ENCODE measurements around the gene ISM1.
A peak's percentile ranks its signal among the peaks of the same experiment; 100 is the strongest.

The ISM1 gene

DNA sequence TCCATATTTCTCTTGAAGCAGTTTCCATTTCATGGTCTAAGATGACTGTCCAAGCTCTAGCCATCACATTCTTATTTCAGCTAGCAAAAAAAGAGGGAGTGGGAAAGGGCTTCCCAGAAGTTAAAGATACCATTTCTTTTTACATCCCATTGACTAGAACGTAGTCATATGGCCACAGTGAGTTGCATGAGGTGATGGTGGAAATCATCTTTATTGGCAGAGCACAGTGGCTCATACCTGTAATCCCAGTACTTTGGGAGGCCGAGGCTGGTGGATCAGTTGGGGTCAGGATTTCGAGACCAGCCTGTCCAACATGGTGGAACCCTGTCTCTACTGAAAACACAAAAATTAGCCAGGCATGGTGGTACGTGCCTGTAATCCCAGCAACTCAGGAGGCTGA is 99.6 kb downstream of the ISM1 start:
- DNase-seq = no peak

DNA sequence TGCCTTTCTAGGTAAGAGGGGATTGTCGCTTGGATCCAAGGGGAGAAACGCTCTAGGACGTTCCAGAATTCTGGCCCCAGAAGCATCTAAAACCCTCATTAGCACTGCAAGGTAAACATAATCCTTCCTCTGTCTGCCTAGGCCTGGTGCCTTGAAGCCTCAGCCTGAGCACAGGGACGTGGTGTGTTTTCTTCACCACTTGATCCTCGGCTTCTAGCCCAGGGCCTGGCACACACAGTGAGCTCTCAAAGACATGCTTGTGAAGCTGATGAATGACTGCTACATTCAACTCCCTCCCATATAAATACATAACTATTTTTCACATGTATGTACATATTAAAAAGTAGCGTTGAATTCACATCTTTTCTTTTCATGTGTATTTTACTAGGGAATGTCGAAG is 100.3 kb downstream of the ISM1 start:
- no peak for DNase-seq

DNA sequence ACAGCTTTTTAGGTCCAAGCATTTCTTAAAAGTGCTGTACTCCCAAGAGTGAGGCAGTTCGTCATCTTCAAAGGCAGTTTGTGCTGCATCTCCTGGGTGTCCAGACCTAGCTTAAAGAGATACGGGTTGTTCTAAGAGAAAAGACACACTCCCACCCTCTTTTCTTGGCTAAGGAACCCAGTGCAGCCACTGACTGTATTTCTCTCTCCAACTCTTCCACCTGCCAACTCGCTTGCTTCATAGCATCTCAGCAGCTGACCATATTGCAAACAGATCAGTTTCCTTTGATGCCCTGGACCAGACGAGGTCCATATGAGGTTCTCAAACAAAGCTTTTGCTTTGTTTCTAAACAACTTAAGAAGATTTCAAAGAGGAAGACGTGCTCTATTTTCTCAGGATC is 101.1 kb downstream of the ISM1 start:
- DNase-seq = no peak

DNA sequence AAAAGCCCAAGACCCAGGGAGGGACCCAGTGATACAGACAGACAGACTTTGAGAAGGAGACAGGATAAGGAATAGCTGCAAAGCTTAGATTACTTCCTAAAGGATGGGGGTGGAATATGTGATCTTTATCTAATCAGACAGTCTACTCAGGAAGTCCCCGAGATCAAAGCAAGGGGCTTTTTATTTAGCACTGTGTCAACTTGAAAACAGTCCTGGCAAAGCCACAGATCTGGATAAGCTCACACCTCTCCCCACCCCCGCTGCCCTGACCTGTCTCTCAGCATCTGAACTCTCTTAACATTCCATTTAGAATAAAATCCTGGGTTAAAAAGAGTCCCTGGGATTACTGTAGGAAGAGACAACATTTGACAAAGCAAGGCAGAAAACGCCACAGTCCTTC is 101.5 kb downstream of the ISM1 start:
- no peak for DNase-seq

DNA sequence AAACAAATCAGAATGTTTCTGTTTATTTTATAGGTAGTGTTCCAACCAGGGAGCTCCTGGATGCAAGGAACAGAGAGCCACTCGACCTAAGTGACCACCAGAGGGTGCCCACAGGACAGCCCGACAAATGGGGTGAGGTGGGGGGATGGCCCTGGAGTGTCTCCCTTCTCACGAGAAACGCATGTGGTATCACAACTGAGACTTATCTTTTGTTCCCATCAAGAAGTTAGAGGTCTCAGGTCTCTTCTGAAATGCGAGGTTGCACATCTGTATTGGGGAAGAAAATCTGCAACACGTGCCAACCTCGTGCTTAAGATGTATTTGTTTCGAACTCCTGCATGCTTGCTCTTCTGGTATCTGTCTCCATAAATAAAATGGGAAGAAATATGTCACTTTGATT is 104.0 kb downstream of the ISM1 start:
- no peak for DNase-seq

DNA sequence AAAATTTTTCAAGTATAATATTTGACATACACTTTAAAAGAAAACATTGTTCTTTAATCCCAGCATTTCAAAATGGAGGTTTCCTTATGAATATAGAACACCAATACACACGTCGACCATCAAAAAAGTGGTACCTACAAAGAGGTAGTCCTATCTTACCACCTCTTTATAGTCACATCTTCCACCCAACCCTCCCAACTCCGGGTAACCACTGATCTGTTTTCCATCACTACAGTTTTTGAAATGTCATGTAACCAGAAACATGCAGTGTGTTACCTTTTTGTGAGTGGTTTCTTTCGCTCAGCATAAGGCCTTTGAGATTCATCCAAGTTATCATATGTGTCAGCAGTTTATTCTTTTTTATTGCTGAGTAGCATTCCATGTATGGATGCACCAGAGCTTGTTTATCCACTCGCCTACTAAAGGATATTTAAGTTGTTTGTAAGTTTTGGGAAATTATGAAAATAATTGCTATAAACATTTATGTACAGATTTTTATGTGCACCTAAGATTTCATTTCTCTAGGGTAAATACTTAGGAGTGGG is 104.8 kb downstream of the ISM1 start:
- DNase-seq = no peak

DNA sequence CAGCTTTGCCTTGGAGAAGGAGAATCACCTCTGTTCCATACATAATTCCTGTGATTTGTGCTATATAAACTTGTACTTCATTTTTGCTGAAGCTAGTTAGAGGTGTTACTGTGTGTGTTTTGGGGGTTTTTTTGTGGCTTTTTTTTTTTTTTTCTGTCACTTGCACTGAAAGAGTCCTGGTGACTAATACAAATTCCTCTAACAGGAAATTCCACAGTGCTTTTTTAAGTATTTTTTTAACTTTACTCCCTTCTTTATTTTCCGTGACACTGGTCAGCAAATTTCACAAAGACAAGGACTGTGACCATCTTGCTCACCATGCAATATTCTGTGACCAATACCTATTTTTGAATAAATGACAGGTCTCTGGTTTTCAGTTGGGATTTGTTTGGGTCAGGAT is 110.5 kb downstream of the ISM1 start:
- no peak for DNase-seq

DNA sequence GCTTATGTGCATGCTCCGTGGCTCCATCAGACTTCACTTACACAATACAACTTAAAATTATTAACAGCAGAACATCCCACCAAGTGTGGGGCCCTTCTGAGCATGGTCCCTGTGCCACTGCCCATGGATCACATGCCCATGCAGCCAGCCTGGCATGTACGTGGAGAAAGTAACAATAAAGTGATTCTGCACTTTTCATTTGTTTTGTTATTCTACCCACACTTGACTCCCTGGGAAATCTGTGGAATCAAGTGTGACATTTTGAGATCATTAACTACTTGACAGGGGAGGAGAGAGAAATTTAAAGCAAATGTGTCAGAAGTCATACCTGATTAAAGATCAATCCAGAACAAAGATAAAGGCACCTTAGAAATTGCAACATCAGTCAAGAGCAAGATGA is 112.0 kb downstream of the ISM1 start:
- no peak for DNase-seq

DNA sequence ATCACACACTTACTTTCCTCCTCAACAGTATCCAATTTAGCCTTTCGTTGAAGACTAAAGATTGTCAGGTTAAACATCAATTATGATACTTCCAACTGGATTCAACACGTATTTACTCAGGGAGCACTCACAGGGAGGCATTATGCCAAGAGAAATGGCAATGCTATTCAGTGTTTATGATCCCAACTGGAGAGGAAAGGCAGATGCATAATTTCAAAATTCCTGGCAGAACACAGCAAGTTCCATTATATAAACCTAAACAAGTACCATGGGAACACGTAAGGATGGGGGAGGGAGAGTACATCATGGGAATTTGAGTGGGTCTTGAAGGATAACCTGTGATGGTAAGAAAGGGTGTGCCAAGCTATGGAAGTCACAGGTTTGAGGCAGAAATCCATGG is 112.7 kb downstream of the ISM1 start:
- no peak for DNase-seq

DNA sequence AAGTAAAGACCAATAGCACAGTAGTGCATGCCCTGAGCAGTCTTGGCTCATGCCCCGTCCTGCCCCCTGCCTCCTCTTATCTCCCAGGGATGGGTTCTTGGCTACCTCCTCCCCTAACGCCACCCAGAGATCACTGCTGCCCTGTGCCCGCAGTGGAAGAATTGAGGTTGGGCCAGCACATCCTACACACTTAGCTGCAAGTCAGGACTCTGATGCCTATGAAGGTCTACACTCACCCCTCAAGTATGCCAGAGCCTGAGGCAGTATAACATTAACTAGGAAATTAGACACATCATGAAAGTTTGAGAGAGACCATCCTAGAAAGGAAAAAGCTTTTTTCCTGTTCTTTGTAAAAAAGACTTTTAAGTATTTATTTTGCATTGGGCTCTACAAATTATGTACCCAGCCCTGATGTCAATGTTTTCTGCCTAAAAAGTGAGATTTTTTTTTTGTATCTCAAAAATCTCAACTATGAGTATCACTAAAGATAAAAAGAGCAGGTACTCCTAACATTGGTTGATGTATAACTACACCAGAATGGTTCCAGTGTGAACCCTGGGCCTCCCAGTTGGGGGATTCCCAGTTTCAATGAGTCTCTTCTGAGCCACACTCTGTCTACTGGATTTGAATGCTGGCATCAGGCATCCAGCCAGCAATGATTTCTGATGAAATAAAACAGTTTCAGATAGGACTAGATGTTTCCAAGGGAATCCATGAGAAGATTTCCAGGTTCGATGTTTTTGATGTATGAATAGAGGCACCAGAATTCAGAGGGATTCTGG is 115.4 kb downstream of the ISM1 start:
- DNase-seq = no peak

DNA sequence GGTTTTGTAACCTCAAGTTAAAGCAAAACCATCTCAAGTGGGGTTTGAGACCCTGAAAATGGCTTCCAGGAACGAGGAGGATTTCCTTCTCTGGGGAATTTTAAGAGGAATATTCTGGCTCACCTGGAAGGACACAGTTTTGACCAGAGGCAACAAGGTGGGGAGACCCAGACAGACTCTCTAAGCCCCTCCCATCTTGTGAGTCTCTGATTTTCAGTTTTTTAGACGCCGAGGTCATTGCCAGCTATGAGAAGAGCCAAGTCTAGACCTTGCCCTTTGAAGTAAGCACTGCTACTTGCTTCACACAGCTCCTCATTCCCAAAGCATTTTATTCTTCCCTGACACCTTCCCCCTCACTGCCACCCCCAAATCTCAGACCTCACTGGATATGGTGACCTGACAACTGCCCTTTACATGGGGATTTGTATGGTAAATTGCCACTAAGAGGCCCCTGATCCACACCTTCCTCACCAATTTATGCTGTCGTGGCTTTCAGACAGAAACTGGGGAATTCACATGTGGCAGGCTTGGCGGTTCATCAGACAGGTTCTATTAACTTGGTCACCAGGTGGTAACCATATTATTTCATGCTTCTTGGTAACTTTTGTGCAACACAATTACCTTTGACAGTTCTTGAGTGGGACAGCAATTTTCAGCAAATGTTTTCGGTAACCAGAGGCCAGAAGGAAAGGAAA is 116.2 kb downstream of the ISM1 start:
- DNase-seq = no peak

DNA sequence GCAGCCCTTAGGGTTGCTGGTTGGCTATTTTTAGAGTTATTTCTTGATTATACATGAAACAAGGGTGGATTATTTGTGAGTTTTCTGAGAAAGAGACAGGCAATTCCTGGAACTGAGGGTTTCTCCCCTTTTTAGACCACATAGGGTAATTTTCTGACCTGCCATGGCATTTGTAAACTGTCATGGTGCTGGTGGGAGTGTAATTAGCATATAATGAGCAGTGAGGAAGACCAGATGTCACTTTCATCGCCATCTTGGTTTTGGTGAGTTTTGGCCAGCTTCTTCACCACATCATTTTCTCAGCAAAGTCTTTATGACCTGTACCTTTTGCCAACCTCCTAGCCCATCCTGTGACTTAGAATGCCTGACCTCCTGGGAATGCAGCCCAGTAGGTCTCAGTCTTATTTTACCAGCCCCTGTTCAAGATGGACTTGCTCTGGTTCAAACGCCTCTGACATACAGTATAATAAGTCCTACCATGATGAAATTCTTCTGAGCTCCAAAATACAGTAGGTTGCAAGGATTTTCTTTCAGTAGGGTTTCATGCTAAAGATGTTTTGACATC is 117.1 kb downstream of the ISM1 start:
- no peak for DNase-seq

DNA sequence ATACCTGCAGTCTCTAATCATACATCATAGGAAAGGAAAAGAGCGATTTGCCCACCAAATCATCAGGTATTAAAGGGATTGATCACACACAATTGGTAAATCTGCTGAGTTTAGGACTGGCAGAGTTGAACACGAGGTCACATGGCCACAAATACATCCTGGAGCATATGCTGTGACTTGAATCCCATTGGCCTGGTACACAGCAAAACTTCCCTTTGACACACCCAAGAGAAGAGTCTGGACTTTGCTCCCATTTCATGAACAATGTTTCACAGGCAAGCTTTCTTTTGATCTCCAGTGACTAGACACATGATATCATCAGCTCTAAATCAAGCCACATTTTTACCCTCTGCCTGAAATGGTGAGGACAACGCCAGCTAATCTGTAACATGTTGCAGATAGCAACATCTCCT is 117.9 kb downstream of the ISM1 start:
- DNase-seq = no peak

DNA sequence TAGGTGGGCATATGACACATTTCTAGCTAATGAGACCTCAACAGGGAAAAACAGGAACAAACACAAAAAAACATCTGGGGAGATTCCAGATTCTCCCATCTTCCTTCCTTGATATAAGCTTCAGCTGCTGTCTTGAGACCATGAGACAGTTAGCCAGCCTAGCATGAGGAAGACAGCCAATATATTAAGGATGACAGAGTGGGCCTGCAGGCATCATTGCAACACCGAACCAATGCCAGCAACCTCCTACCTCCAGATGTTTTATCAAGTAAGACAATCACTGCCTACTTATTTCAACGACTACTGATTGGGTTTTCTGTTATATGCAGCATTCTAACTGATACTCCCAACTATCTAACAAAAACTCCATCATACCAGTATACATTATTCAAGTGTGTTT is 119.0 kb downstream of the ISM1 start:
- no peak for DNase-seq

DNA sequence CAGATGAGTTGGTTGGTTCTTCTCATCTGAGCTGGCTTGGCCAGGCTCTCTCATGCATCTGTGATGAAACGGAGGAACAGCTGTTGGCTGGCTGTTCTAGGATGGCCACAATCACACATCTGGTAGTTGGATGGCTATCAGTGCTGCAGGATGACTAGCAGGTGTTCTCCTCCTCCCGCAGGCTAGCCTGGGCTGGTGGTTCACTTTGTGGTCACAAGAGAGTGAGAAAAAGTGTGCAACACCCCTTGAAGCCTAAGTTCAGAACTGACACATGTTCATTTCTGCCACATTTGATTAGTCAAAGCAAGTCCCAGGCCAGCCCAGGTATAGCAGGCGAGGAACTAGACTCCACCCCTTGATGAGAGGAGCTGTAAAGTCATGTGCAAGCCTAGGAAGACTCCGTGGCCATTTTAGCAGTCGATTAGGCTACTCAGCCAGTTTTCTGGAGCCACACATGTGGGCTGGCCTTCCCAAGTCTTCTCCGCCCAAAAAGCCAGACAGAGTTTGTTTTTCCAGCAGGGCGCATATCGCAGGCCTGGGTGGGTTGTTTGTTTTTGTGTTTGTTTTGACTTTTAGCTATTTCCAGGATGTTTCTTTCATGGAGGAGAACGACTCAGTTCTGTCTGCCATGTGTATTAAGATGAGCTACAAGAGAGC is 120.8 kb downstream of the ISM1 start:
- no peak for DNase-seq

DNA sequence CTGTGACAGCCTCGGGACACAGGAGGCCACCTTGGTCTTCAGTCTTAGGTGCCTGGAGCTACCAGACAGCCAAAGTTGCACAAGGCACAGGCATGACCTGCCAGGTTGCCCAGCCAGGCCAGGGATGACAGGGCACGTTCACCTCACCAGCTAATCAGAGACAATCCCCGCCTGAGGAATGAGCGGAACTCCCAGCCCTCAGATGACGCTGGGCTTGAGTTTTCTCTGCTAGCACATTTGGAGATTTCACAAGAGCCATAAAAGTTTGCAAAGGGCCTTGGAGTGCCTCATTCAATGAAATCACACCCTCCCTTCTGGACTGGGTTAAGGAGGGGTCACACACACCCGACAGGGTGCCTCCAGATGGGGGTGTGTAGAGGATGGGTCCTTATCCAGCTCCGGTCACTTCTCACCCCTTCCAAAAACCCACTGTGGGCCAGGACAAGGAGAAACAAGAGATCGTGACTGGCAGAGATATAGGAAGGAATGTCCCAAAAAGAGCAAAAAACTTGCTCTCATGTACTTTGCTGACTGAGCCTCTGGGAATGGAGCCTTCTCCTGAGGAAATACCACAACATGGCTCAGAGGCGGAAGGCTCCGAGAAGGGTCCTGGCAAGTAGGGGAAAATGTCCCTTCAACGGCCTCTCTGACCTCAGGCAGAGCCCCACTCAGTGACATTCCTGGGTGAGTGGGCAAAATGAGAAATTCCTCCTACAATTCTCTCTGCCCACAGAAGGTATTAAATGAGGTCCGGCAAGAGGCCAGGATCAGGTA is 121.6 kb downstream of the ISM1 start:
- DNase-seq = no peak

DNA sequence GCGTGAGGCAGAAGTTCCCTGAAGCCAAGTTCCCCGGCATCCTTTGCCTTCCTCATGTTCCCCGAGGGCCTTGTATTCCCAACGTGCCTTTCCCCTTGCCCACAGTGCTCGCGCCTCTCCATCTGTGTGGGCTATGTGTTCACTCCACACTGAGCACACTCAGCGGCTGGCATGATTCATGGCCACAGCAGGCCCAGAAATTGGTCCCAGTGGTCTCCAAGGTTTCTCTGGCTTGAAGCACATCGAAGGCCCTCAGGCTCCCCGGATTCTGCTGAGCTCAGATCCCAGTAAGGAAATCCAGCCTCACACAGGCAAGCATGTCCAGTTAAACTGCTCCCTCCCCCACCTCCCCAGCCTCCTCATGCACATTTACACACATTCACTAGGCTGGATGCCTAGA is 123.6 kb downstream of the ISM1 start:
- peak; percentile 25 for DNase-seq

DNA sequence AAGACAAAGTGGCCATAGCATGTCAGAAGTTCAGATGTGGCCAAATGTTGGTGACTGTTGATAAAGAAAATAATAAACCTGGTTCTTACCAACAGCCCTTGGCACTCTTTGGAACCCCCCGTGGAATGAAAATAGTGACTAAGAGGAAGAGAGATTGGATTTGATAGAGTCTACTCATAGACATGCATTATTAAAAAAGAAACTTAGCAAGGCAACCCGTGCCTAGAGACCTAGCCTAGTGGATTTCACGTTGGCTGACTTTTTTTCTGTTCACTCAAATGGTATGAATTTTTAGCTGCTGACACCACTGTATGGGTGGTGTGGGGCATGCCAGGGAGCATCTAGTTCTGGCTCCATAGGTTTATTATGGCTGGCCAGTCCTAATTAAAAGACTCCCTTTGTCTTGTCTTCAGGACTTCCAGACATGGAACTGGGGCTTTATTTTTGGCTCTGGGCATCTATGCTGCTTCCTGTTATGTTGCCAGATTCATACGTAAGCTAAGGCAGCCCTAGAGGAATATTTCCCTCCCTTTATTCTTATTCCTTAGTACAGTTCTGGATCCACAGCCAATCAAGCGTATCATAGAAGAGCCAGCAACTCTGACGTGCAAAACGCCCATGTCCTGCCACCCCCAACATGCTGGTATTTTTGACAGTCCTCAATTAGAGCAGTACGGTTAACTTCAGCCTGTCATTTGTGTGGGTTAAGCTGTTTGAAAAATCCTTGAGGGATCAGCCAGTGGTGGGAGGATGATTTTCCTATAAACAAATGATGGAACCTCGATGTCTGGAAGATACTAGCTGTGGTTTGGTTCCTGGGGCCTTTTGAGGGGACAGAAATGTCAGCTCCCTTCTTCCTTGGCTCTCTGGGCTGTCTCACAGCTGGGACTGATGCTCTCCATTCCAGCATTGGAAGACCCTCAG is 127.5 kb downstream of the ISM1 start:
- DNase-seq = peak; percentile 55

DNA sequence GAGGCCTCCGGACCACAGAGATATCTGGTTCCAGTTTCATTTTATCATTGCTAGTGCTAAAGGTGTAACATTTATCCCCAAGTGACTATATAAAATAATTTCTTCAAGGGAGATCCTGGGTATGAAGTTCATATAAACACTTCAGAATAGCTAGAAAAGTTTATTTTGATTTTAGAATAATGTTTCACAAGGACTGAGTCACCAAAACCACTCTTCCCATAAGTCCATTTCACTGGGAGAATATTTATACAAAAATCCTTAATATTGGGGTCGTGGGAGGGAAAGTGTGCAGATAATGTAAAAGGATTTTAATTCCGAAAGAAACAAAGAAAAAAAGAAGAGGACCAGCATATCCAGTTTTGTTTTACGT is 128.1 kb downstream of the ISM1 start:
- DNase-seq = no peak

All from right hindlimb (tissue), 1 donor.